GDM1 (cell line): Measurements from ENCODE around the gene ABCD2.
A peak's percentile ranks its signal among the peaks of the same experiment; 100 is the strongest.
"Not testable (repeated sequence)": the region's sequence is repeated elsewhere in the genome, so short reads cannot be mapped to it uniquely, and the experiment has no call there.

Source experiments
- DNase-seq: peaks from one replicate; lab custom pipeline; 2025; lab: John Stamatoyannopoulos, UW

ABCD2 gene

DNA sequence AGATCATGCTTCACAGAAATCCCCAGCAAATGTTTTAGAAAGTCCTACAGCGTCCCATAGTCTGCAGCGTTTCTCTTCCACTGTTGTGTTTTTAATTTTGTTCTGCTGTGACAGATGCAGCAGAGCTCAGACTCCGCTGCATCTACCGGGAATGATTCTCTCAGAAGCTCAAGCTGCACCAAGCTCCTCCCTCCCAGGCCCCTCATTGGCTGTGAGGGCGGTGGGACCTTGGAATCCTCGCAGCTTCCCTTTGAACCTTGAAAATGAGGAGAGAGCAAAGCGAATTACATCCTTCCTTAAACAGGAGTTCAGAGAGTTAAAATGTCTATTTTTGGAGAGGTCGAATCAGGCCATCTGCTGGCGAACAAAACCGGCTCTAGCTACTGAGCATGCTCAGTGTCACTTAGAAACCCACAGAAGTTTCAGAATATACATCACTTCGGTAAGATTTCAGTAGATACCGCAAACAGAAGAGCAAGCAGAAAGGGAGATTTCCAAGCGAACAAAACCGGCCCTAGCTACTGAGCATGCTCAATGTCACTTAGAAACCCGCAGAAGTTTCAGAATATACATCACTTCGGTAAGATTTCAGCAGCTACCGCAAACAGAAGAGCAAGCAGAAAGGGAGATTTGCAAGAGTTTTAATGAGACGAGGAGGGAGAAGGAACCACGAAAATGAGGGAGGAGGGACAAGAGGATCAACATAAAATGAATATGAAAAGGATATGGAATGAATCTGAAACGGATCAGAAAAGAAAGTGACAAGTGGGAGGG lies at the start of gene ABCD2:
Gene ABCD2, minus strand, starts transcription at position 144 of the 774 bp plus-strand sequence. CDS start 188 bp downstream, outside the sequence.
- DNase-seq: peak; percentile 21

DNA sequence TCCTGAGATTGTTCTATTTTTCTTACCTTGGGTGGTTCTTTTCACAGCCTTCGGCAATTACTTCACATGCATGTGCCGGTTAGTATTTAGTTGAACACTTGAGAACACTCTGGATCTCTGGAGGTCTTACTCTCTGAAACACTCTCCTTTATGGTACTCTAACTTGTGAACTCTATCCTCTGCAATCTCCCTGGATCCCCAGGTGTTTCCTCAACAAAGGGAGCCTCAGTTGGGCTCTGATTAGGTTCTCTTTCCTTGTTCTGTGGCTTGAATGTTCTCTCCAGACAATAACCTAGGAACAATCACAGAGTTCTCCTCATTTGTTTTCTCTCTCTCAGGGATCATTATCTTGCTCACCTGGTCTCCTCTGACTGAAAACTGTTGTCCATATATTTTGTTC lies 40.5 kb upstream of the ABCD2 start:
- no peak for DNase-seq

DNA sequence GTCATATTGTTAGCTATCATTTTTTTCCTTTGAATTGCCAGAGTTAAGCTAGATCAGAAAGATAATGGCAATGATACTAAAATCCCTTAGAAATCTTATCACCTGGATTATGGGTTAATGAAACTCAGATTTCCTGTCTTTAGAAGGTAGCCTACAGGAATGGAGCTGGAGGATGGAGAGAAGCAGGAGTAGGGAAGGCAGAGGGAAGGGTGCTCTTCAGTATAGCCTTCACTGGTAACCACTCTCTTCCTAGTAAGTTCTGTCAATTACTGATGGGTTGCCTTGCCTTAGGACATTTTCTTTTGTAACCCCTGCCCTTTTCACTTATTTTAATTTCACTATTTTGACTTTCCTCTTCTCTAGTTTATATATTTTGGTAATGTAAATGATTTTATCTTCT lies 27.8 kb upstream of the ABCD2 start:
- DNase-seq: no peak

DNA sequence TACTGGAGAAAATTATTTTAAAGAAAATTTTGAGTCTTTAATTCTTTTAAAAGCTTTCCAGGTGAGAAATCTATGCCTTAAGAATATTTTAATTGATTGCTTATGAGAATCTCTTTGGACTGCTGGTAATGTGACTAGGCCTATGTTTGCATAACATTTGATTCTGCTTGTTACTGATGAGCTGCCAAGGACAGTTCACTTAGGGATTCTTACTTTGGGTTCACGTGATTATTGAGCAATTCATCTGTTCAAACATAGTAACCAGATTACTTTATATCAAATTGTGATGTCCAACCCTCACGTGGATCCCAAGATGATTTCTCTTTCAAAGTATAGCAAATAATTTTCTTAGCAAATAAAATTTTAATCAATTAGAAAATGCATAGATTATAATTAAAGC lies 27.4 kb upstream of the ABCD2 start:
- no peak for DNase-seq

DNA sequence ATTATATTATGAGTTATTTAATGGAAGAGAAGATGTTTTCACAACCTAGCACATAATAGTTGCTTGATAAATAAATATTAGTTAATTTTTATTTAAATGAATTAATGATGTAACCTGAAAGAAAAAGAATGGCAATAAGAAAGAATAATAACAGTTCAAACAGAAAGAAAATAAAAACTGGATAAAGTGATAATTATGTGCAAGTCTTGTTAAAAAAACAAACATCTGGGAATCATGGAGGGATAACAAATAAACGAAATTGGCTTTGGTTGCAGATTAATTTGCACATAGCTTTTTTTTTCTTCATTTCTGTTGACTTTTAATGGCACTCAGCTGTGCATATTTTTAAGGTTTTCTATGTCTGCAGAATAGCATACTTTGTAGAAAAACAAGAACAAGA lies 23.4 kb upstream of the ABCD2 start:
- DNase-seq: no peak

DNA sequence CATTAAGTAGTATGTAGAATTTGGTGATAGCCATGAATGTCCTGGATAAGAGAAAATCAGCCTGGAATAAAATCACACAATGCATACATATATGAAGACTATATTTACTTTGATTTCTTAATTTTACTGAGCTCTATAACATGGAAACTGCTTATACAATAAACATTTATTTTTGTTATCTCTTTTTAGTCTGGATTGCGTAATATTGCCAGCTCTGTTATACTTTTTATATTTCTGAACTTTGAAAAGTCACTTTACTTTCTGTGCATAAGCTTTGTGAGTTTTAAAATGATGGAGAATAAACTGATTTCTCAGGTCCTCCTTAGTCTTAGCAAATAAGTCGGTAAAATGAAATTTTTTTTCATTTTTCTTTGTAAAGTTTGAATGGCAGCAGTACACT lies 19.2 kb upstream of the ABCD2 start:
- DNase-seq: no peak

DNA sequence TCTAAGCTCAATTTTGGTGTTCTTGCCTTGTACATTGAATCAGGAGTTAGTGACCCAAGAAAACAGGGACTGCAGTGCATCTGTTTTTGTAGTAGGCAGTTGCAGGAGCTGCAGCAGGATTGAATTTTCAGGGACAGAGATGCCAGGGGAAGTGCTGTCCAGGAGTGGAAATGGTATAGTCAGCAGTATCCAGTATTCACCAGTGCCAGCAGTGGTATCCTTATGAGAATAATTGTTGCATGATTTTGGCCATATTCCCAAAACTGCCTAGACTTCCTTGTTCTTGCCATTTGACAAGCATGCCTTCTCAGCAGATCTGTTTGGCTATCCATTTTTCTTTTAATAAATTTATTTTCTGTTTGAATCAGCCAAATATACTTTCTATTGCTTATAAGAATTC lies 18.6 kb upstream of the ABCD2 start:
- no peak for DNase-seq

DNA sequence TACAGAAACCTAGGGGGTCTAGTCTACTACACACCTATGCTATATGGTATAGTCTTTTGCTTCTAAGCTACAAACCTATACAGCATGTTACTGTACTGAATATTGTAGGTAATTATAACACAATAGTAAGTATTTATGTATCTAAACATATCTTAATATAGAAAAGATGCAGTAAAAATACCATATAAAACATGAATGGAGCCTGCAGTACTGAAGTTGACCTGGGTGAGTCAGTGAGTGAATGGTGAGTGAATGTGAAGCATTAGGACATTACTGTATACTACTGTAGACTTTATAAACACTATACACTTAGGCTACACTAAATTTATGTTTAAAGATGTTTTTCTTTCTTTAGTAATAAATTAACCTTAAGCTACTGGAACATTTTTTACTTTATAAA lies 13.1 kb upstream of the ABCD2 start:
- no peak for DNase-seq

DNA sequence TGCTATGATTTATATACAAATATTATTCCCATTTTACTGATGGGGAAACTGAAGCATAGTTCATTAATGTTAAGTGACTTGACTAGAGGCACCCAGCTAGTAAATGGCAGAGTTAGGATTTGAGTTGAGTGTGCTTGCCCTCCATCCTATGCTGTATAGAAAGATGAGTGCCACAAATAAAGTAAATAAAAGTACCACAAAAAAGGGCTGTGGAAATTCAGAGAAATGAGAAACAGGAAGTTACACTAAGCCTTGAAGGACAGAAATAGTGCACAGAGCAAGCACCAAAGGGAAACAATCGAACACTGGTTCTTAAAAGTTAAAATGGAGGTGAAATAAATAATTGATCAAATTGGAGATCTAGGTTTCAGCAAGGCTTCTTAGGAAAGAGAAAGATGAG lies 9.2 kb upstream of the ABCD2 start:
- no peak for DNase-seq

DNA sequence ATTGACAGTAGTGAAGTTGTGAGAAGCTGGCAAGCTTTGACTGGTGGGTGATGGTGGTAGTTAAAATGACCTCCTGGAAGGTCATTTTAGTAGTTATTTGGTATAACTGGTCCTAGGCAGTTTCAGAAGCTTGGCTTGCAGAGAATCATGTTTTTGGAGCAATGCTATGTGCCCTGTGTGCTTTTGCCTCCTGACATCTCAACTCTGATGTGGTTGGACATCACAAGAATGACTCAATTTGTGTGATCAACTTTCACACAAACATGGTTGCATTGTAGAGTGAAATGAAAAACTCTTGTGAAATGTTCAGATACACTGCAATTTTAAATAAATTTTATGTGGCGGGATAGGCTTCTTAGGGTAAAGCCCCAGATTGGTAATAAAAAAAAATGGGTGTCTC lies 8.3 kb upstream of the ABCD2 start:
- DNase-seq: no peak

DNA sequence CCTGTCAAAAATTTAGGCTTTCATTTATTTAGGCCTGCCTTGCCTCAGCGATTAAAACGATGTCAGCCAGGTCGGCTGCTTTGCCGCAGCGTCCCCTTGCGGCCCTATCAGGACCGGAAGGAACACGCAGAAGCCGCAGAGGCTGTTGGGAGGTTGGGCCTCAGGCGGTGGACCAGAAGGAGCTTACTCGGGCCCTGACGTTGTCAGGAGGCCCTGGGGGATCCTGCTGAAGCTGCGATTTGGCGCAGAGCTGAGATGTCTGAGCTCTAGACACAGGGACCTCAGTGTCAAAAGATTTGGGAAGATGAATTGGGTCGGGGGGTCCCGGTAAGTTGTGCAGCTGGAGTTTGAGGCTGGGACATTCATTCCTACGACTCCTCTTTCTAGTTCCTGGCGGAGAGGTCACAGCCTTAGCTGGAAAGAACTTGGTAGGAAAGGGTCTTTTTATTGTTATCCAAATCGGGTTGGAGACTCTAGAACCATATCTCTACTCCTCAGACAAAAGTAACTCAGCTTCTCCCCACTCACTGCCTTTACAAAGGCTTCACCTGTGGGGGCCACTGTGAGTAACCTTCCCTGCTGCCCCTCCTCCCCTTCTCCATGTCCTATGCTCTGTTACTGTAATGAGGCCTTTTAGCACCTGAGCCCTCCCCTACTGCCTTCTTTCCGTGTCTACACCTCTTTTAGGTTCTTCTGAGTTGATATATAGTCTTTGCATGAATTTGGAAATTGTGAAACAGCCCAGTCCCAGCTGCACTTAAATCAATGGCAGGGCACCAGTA lies 6.6 kb upstream of the ABCD2 start:
- DNase-seq: no peak

DNA sequence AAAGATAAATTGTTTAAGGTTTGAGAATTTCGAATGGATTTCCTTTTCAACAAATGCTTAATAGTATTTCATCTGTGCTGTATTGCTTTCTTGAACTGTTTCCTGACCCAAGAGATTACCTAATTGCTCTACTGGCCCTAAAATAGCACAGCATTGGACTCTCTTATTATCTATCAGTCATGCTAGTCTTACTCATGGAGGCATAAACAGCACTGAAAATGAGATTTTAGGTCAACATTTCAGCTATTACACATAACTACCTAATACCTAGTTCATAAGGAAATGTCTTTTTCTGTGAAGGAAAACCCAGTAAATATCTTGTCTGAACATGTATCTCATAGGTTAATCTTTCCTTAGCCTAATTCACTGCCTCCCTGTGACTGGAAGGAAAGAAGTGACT lies 4.3 kb upstream of the ABCD2 start:
- DNase-seq: no peak

DNA sequence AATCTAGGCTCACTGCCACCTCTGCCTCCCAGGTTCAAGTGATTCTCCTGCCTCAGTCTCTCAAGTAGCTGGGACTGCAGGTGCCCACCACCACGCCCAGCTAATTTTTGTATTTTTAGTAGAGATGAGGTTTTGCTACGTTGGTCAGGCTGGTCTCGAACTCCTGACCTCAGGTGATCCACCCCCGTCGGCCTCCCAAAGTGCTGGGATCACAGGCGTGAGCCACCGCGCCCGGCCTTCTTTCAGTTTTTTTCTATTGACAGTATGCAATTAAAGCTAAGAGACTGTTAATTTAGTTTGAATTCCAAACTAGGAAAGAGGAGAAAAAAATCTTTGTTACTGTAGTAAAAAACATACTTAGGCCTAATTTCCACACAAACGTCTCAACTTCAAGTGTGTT lies 3.6 kb upstream of the ABCD2 start:
- DNase-seq: not testable (repeated sequence)

DNA sequence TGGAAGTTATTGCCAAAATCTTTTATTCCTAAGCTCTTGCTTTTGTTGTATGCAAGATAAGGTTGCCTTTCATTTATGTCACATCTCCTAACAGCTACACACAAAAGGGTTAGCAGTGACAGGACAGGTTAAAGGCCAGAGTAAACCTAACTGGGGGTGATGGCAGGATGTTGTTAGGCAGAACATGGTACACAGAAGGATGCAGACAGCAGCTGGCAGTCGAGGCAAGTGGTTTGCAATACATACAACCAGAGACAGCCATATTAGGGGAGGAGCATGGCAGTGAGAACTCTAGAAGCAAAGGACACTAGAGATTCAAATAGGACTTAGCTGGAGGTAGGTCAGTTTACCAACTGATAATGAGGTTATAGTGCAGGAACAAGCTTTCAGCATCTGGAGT lies 2.7 kb upstream of the ABCD2 start:
- DNase-seq: no peak

DNA sequence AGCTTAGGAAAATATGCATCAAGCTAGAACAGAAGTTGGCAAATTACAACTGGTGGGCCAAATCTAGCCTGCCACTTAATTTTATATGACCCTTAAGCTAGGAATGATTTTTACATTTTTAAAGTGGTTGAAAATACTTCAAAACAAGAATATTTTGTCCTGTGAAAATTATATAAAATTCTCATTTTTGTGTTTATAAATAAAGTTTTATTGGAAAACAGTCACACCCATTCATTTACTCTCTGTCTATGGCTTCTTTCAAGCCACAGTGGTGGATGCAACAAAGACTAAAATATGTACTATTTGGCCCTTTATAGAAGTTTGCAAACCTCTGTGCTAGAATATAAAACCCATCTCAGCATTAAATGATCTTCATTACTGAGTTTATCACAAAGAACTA lies 2.1 kb upstream of the ABCD2 start:
- no peak for DNase-seq

DNA sequence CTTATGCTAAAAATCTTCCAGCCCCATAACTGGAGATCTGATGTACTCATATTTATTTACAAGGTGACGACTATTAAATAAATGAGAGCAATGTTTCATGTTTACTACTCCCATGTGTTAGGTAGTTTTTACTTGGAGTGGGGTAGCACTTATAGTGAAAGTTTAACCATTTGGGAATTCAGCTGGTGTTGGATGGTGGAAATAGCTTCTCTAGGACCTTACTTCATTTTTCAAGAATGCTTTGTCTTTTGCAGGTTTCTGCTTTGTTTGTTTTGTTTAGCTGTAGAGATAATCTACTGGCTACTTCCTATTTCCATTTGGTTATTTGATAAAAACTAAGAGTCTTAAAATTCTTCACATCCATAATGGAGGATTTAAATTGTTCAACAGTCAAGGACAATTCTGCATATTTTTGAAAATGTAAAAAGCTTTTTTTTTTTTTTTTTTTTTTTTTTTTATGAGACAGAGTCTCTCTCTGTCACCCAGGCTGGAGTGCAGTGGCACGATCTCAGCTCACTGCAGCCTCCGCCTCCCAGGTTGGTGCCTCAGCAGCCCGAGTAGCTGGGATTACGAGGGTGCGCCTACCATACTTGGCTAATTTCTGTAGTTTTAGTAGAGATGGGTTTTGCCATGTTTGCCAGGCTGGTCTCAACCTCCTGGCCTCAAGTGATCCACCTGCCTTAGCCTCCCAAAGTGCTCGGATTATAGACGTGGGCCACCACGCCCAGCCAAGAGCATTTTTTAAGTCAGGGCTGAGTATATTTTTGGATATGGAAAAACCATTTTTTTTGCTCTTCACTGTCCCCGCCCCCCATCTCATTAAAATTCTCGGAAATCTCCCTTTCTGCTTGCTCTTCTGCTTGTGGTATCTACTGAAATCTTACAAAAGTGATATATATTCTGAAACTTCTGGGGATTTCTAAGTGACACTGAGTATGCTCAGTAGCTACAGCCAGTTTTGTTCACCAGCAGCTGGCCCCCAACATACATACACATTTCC lies 1.4 kb upstream of the ABCD2 start:
- DNase-seq: no peak

DNA sequence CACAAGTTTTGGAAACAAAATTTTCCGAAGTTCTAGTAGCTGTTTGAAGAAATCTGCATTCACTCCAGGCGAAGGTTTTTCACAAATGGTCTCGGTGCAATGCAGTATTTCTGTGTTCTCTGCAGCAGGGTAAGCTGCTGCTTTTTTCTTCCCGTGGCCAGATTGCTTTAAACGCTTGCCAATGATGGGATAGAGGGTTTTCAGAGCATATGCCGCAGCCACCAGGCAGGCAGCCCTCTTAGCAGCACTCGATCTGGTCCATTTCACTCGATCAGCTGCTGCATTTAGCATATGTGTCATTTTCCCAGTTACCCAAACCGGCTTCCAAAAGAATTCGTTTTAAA lies 315 bp downstream of the ABCD2 start:
- DNase-seq: no peak

DNA sequence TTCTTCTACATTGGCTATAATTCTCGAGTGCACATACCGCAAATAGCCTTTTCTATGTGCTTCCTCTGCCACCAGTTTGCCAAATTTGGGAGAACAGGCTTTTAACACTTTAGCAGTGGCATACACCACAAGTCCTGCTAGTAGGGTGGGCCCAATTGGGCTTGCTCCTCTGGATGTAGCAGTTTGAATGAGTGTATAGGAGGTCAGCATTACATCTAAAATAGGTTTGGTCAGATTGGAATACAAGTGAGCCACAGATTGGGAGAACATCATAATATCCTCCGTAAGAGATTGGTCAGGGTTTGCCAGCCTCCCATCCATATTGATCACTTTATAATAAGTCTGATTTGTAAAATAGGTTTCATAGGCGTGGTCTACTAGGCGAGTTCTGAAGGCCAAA lies 902 bp downstream of the ABCD2 start:
- no peak for DNase-seq

DNA sequence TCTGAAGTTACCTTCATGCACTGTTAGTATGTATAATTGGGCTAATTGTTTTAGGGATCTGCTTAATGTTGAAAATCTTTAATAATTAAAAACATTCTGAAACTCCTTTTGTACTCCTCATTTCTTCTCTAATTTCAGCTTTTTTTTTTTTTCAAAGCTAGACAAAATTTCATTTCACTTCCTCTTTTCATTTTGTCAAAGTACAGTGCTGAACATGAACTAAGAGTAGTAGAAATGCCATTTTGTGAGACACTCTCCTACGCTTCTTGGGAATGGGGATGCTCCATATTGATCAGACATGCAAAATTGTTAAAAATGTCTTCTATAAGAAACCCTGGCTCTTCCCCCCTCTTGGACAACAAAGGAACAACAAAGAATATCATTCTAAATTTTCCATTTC lies 1.7 kb downstream of the ABCD2 start:
- DNase-seq: no peak

DNA sequence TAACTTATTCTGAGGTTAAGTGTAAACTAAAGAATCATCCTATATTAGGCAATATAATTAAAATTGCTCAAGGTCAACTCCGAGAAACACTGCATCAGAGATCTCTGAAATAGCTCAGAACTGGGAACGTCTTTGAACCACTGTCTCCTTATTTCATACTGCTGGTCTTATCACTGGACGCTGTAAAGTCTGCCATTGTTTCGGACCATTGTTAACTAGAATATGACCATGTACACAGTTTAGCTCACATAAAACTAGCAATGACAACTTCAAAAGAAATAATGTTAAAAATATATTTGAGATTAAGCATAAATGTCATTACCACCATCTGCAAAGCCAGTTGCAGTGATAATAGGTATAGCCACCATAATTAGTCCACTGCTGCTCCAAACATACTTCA lies 2.9 kb downstream of the ABCD2 start:
- no peak for DNase-seq

DNA sequence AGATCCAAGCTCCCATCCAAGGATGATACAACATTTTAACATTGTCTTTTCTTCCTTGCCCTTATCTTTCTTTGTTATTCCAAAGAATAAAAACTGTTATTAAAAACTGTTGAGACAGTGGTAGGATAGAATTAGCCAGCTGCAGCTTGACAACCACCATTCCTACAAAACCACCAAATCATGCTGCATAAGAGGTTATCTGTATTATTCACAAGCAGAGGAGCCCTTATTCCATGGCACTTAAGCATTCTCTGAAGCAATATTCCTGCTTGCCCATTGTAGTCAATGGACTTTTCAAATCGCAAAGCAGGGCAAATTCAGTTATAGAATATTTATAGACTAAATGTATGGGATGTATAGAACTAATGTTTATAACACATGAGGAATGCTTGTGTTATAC lies 3.4 kb downstream of the ABCD2 start:
- DNase-seq: no peak

DNA sequence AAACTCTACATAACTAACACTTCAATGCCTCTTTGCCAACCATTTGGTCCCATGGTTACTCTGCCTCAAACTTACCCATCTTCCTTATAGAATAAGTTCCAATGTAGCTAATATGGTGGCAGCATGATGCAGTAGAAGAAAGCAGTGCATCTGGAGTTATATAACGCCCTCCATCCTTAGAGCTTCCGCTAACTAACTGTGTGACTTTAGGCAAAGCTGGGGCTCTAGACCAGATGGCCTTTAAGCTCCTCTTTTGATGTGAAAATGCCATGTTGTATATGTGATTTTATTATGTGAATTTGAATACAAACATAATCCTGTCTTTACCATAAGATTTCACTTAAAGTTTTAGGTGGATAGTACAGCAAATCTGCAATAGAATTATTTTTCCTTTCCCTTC lies 6.1 kb downstream of the ABCD2 start:
- DNase-seq: no peak

DNA sequence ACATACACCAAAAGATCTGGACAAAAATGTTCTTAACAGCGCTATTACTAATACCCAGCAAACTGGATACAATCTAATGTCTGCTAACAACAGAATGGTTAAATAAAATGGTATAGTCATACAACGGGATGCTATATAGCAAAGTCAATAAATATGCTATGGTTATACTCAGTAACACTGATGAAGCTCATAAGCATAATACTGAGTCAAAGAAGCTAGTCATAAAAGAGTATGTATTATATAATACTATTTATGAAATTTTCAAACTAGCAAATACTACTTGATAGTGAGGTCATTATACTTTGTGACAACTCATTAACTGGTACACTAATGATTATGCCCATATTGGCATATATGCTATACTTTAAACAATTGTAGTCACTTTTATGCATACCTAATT lies 7.4 kb downstream of the ABCD2 start:
- no peak for DNase-seq
